Iris pigment epithelial cell (primary cell): Measurements from ENCODE around the gene RASA3.

Source experiments
- DNase-seq: peaks from one replicate; pipeline ENCODE4 v3.0.0-alpha.2; 2011; ENCODE audit warnings: low read depth

The RASA3 gene

GRCh38 chr13:113948034-113948742 is 184.2 kb downstream of the RASA3 start:
- DNase-seq, result no peak

GRCh38 chr13:113947311-113948033 is 185.0 kb downstream of the RASA3 start:
- DNase-seq, result peak; percentile 38

GRCh38 chr13:113946409-113947181 is 185.8 kb downstream of the RASA3 start:
- no peak for DNase-seq

DNA sequence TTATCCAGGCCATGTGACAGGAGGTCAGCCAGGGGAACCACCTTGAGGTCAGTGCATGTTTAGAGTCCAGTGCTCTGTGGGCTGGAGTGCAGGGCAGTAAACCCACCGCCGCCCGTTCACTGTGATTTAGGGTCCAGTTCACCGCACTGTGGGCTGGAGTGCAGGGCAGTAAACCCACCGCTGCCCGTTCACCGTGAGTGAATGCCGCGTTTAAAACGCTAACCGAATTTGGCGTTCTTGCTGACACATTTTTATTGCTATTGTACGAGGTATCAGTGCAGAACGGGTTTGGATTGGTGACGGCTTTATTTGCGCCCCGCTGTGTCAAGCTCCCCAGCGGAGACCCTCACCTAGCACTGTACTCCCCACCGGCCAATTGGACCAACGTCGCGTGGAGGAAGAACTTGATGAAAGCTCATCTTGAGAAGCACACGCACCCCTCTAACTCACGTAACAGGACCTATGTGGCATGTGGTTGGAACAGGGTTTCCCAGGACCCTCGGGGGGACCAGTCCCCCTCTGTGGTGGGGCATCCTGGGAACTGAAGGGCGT is 186.5 kb downstream of the RASA3 start:
- no peak for DNase-seq

GRCh38 chr13:113943821-113944565 is 188.4 kb downstream of the RASA3 start:
- DNase-seq, result no peak

DNA sequence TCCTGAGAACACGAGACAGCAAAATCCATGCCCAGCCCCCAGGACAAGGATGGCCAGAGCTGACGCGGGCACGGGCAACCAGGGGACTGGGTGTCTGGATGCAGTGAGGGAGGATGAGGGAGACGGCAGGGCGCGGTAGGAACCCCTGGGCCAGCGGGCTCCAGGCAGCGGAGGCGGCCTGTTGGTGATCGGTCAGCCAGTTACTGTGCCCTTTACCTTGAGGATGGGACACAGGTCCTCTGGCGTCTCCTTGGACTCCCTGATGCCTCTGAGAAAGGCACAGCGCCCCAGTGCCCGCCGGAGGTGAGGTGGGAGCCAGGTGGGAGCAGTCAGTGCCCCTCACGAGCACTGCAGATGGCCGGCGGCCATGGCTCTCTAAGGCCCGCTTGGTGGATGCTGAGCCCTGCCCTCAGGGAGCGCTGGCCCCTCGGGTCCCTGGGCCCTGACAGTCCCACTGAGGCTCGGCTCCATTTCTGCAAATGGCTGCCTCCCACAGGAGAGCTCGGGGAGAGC is 189.8 kb downstream of the RASA3 start:
- no peak for DNase-seq

GRCh38 chr13:113941571-113942191 is 190.7 kb downstream of the RASA3 start:
- DNase-seq, result peak; percentile 30

GRCh38 chr13:113939944-113940297 is 192.5 kb downstream of the RASA3 start:
- DNase-seq, result no peak

GRCh38 chr13:113939129-113939943 is 193.1 kb downstream of the RASA3 start:
- DNase-seq, result no peak

- DNase-seq, result no peak
Observed at GRCh38 chr13:113938716-113939115, 193.7 kb downstream of the RASA3 start.

- no peak for DNase-seq
Observed at GRCh38 chr13:113938246-113938645, 194.2 kb downstream of the RASA3 start.

GRCh38 chr13:113937527-113938180 is 194.8 kb downstream of the RASA3 start:
- DNase-seq, result no peak

GRCh38 chr13:113937073-113937472 is 195.3 kb downstream of the RASA3 start:
- DNase-seq, result no peak

- DNase-seq, result no peak
Observed at GRCh38 chr13:113936166-113936965, 196.1 kb downstream of the RASA3 start.

GRCh38 chr13:113935001-113935844 is 197.2 kb downstream of the RASA3 start:
- no peak for DNase-seq

- no peak for DNase-seq
Observed at GRCh38 chr13:113934576-113934975, 197.8 kb downstream of the RASA3 start.

- DNase-seq, result no peak
Observed at GRCh38 chr13:113933901-113934300, 198.5 kb downstream of the RASA3 start.

- no peak for DNase-seq
Observed at GRCh38 chr13:113931841-113932459, 200.5 kb downstream of the RASA3 start.
